ENCODE measurements around the gene FABP1. TPM values are rescaled to one million over a fixed set of nuclear protein-coding genes. Genes with fewer than 3 reads are reported as not detected.

The FABP1 gene
- polyA plus RNA-seq, 1 of the 3 experiments (the other 2 are of a cell fraction), result not detected

DNA sequence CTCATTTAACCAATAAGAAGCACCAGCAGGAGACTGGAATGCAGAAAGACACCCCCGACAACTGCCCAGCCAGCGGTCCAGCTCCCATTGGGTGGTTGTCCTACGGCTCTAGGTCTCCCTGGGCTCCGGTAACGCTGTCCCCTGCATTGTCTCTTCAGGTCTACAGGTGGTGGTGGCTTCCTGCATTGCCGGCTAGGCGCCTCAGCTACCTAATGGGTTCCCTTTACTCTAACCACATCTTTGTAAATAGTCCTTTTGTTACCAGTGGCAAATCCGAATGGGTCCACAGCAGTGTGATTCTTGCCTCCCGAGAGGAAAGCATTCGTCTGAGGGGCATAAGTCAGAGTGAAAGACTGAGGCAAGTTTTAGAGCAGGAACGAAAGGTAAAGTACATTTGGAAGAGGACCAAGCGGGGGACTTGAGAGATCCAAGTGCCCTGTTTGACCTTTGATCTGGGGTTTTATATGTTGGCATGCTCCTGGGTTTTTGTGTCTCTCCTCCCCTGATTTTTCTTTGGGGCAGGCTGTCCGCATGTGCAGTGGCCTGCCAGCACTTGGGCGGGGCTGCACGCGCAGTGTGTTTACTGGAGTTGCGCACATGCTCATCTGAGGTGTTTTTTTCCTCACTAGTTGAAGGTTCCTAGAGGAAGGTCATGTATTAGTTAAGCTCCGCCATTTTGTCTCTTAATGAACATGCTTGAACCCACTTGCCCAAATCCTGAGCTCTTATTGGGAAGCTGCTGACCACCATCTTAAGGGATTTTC lies 11.0 kb downstream of the FABP1 start:
- H3K79me2 ChIP-seq (ENCODE audit: insufficient read depth), result no peaks in the 10 kb centered on the region
- TF ChIP-seq, protein P1, sequence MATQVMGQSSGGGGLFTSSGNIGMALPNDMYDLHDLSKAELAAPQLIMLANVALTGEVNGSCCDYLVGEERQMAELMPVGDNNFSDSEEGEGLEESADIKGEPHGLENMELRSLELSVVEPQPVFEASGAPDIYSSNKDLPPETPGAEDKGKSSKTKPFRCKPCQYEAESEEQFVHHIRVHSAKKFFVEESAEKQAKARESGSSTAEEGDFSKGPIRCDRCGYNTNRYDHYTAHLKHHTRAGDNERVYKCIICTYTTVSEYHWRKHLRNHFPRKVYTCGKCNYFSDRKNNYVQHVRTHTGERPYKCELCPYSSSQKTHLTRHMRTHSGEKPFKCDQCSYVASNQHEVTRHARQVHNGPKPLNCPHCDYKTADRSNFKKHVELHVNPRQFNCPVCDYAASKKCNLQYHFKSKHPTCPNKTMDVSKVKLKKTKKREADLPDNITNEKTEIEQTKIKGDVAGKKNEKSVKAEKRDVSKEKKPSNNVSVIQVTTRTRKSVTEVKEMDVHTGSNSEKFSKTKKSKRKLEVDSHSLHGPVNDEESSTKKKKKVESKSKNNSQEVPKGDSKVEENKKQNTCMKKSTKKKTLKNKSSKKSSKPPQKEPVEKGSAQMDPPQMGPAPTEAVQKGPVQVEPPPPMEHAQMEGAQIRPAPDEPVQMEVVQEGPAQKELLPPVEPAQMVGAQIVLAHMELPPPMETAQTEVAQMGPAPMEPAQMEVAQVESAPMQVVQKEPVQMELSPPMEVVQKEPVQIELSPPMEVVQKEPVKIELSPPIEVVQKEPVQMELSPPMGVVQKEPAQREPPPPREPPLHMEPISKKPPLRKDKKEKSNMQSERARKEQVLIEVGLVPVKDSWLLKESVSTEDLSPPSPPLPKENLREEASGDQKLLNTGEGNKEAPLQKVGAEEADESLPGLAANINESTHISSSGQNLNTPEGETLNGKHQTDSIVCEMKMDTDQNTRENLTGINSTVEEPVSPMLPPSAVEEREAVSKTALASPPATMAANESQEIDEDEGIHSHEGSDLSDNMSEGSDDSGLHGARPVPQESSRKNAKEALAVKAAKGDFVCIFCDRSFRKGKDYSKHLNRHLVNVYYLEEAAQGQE (IDR thresholded peaks at IDR 0.05; ENCODE audit: low read depth, low read length), result no peak
- TF ChIP-seq, protein P2, sequence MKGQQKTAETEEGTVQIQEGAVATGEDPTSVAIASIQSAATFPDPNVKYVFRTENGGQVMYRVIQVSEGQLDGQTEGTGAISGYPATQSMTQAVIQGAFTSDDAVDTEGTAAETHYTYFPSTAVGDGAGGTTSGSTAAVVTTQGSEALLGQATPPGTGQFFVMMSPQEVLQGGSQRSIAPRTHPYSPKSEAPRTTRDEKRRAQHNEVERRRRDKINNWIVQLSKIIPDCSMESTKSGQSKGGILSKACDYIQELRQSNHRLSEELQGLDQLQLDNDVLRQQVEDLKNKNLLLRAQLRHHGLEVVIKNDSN (IDR thresholded peaks at IDR 0.05; ENCODE audit: borderline replicate concordance, low read depth), result no peak
- TF ChIP-seq RAD21 (IDR thresholded peaks at IDR 0.05; ENCODE audit: low read length) (no peak), RFX5 (IDR thresholded peaks at IDR 0.05; ENCODE audit: low read length) (no peak), SMC3 (IDR thresholded peaks at IDR 0.05; ENCODE audit: low read depth, low read length) (no peak), RCOR1 (IDR thresholded peaks at IDR 0.05; ENCODE audit: low read length) (no peak), RXRA (IDR thresholded peaks at IDR 0.05; ENCODE audit: borderline replicate concordance, low read depth) (no peak), GATA2 (CRISPR knock-in tag; IDR thresholded peaks at IDR 0.05) (no peak), GABPA (IDR thresholded peaks at IDR 0.05; ENCODE audit: low read depth) (no peak), MXI1 (IDR thresholded peaks at IDR 0.05; ENCODE audit: low read depth, low read length) (no peak), JUND (IDR thresholded peaks at IDR 0.05) (no peak), MEF2A (IDR thresholded peaks at IDR 0.05; ENCODE audit: borderline replicate concordance, low read depth) (no peak), TCF12 (IDR thresholded peaks at IDR 0.05) (no peak)
- TF ChIP-seq, protein P3, sequence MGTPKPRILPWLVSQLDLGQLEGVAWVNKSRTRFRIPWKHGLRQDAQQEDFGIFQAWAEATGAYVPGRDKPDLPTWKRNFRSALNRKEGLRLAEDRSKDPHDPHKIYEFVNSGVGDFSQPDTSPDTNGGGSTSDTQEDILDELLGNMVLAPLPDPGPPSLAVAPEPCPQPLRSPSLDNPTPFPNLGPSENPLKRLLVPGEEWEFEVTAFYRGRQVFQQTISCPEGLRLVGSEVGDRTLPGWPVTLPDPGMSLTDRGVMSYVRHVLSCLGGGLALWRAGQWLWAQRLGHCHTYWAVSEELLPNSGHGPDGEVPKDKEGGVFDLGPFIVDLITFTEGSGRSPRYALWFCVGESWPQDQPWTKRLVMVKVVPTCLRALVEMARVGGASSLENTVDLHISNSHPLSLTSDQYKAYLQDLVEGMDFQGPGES (IDR thresholded peaks at IDR 0.05; ENCODE audit: low read depth, low read length), result no peak
- TF ChIP-seq, protein P4, sequence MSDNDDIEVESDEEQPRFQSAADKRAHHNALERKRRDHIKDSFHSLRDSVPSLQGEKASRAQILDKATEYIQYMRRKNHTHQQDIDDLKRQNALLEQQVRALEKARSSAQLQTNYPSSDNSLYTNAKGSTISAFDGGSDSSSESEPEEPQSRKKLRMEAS (IDR thresholded peaks at IDR 0.05; ENCODE audit: low read depth), result no peak
- H3K36me3 ChIP-seq (replicated peaks in 1 of 2; ENCODE audit: control insufficient read depth in 1 of 2, insufficient read depth in 2 of 2, low read length in 1 of 2), result no peaks in the 10 kb centered on the region
- H3K4me3 ChIP-seq (ENCODE audit: low read depth in 2 of 2, low read length in 1 of 2), result no peak overlapping the region
- H3K9me2 ChIP-seq, result no peaks in the 10 kb centered on the region
- H3K9ac ChIP-seq, result no peak overlapping the region
- no peaks in the 10 kb centered on the region for H3F3A ChIP-seq (replicated peaks; ENCODE audit: insufficient read depth)
- no peaks in the 10 kb centered on the region for H4K20me1 ChIP-seq (ENCODE audit: insufficient read depth)
- 58% methylated on average over 14 of the region's 18 CpGs for WGBS (ENCODE audit: low lambda C conversion rate)
- peaks cover 0 to 4% of the 10 kb centered on the region in 2 experiments; a peak in 1 of 4 replicates for H3K4me1 ChIP-seq (ENCODE audit: control insufficient read depth in 1 of 2, insufficient read depth in 2 of 2, low read depth in 1 of 2, low read length in 1 of 2)
- H3K4me2 ChIP-seq, result no peak overlapping the region
- ChIA-PET CTCF (interaction anchor here (0.7 to 1.0 kb wide), 2 partner anchors 9 to 57 kb away, joined by 3 read pairs; no protein-coding TSS in a partner anchor), POLR2A (no interaction called here)
- no peak for DNase-seq
- no peaks in the 10 kb centered on the region for H3K9me3 ChIP-seq
- H3K27ac ChIP-seq (ENCODE audit: low read depth in 2 of 2, low read length in 1 of 2), result no peak overlapping the region
- peaks cover 4% of the 10 kb centered on the region; the same call in 1 of the 2 replicates for H3K27me3 ChIP-seq (ENCODE audit: insufficient read depth)
- H2AFZ ChIP-seq (ENCODE audit: low read depth), result no peak overlapping the region

All from SK-N-SH (cell line).